GM19043 (cell line): ENCODE results near the gene KCNJ4.
"Not testable (repeated sequence)": the region's sequence is repeated elsewhere in the genome, so short reads cannot be mapped to it uniquely, and the experiment has no call there.

Experiments used
- ATAC-seq: cut with Tn5 transposase; IDR thresholded peaks from one replicate; pipeline ENCODE4 v1.9.1; 2021; ENCODE audit warnings: low read depth; ENCODE audit not compliant: unreplicated experiment

Gene KCNJ4

DNA sequence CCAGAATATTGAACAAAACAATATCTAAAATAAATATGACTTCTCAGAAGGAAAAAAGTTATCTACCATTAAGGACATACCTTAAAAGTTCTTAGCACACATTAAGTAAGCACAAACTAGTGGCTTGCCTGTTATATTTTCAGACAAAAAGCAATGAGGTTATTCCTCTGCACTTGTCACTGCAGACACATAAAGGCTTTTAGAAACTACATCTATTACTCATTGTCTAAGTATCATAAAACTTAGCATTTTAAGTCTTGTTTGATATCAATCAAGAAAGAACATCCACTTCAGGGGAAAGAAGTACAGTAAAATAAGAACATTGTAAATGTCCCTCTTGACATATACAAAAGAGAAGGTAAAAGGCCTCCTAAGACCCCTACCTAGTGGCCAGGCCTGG lies 59.1 kb downstream of the KCNJ4 start:
- not testable (repeated sequence) for ATAC-seq

DNA sequence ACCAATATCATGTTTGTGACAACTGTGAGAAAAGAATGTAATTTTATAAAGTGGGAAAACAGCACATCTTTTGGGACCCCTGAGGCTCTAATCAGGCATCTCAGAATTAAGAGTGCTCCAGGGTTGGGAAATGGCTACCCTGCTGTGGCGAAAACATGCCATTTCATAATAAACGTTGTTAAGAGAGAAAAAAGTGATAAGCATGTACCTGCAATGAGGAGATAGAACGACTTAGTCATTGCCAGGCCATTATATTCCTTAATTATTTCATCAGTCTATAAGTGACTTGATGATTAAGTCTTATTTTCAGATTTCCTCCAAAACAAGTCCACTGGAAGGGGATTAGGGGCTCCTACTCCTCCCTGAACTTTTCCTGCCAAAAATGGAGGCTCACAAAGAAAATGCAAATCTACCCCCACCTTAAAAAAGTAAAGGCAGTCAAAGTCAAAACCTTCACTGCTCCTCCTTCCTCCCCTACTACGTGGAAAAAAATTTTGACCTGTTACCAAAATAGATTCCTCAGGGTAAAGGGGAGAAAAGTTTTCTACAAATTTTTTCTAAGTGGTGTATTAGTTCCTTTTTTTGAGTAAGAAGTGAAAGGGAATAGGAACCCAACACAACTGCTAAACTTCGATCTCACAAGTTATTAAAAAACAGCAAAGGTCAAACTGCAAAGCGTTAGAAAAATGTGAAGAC lies 59.9 kb downstream of the KCNJ4 start:
- ATAC-seq, result not testable (repeated sequence)

DNA sequence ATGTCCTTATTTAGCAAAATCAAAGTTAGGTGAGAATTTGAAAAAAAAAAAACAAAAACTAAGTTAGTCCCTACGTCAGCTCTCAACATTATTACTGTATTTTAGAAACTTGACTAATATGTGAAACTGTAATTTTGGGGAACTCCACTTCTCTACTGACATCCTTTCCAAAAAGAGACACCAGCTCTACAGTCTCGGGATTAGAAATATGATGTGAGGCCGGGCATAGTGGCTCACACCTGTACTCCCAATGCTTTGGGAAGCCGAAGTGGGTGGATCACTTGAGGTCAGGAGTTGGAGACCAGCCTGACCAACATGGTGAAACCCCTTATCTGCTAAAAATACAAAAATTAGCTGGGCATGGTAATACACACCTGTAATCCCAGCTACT lies 65.6 kb downstream of the KCNJ4 start:
- not testable (repeated sequence) for ATAC-seq

DNA sequence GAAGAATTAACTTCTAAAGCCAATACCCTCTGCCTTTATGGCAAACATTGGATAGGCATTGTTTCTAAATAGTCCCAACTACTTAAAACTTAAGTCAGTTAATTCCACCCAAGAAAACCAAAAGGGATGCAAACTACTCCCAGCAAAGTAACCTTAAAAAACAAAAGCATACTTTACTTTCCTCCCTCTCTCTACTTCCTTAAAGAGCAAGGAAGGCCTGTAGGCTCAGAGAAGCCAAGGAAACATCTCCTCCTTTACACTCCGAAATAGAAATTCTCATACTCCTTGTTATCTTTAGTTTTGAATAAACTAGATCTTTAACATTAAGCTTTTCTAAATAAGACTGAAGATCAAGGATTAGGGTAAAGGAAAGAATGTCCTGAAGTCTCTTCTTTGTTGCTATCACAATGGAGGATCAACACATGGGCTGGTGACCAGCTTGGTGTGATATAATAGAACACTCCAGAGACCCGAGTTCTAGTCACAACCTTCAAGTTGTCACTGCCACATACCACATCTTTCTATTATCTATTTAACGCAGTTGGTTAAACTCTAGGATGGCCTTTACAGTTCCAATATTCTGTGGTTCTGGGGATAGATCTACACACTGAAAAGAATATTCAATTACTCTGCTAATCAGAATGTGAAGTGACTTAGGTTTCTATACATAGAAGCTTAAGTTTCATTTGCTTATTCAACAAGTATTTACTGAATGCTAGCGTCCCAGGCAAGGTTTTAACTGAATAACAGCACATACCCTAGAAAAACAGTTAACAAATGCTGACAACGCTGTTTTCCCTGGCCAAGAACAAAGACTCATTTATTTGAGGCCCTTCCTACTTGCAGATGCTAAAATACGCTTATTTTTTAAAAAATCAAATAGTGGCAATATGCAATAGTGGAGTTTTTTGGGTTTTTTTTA lies 66.2 kb downstream of the KCNJ4 start:
- not testable (repeated sequence) for ATAC-seq

DNA sequence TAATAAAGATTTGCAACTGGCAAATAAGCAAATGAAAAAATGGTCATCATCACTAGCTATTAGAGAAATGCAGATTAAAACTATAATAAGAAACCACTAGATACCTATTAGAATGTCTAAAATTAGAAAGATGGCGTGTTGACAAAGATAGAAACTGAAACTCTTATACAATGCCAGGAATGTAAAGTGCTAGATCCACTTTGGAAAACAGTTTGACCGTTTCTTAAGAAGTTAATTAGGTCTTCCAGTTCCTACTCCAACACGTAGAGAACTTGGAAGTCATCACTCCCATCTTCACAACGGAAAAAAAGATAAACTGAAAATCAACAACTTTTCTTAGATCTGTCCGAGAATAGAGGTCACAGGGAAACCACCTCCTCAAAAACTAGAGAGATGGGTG lies 68.1 kb downstream of the KCNJ4 start:
- not testable (repeated sequence) for ATAC-seq

DNA sequence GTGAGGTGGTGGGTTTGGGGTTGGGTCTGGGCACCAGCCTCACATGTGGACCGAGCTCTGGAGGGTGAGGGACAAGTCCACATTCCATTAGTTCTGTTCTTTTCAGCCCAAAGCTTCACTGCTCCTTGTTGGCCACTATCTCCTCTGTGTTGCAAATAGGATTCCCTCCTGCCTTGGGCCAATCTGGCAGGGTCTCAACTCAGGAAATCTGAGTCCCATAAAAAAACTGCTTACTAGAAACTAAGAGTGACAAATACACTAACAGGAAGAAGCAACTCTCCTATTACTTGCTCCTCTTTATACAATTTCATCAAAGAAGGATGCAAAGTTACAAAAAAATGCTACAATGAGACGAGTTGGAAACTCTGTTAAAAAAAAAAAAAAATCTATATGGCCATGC lies 71.6 kb downstream of the KCNJ4 start:
- ATAC-seq, result no peak

DNA sequence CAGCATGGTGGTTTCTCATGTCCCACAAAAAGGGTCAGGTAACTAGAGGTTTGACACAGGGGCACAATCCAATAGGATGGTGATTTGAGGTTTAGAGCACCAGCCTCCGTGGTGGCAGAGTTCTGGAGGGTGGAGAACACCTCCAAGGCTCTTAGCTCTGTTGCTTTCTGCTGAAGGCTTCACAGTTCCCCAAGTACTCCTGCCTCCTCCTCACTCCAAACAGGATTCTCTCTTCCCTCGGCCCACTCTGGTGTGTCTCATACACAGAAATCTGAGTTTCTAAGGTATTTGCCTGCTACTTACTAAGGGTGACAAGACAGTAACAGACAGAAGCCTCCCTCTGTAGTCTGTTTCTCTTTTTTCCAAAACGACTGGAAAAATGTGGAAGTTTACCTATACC lies 73.6 kb downstream of the KCNJ4 start:
- ATAC-seq, result not testable (repeated sequence)
